GM19467 (cell line): ENCODE measurements around the gene GAS7.

Source experiments
- ATAC-seq: cut with Tn5 transposase; IDR thresholded peaks from one replicate; pipeline ENCODE4 v1.9.1; 2021; ENCODE audit warnings: mild to moderate bottlenecking, moderate library complexity; ENCODE audit not compliant: unreplicated experiment

Gene GAS7

DNA sequence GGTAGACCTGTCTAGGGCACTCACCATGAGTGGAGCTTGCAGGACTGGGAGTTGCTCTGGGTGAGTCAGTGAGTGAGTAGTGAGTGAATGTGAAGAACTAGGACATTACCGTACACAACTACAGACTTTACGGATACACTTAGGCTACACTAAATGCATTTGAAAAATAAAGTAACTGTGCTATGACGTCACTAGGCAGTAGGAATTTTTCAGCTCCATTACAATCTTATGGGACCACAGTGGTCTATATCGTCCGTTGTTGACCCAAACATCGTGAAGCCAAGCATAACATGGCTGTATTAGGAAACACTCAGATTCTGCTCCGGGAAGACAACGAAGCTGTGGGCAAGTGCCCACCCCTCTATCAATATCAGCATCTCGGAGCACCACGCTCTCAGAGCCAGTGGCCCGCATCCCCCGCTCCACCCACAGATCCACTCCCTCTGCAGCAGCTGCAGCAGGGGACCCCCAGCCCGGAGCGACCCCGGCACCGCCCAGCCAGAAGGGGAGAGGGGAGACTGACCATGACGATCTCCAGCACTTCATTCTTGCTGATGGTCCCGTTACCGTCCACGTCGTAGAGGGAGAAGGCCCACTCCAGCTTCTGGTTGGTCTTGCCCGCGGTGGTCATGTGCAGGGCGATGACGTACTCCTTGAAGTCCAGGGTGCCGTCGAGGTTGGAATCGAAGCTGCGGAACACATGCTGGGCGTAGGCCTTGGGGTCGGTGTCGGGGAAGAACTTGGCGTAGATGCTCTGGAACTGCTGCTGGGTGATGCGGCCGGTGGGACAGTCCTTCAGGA, 293.9 kb downstream of the GAS7 start:
- no peak for ATAC-seq

DNA sequence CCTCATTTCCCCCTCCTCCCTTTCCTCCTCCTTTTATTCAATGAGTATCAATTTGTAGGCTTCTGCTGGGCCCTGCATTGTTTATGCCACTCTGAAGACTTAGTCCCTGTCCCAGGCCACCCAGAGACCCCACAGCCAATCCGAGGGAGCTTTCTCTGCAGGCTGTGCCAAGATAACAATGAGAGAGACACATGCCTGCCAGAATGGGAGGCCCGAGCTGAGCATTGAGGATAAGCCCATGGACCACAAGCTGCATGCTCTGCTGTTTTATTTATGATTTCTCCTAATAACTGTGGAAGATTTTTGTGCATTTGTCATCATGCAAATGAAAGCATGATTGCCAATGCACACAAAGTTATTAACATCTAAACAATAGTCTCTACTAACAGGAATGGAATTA, 296.3 kb downstream of the GAS7 start:
- no peak for ATAC-seq

DNA sequence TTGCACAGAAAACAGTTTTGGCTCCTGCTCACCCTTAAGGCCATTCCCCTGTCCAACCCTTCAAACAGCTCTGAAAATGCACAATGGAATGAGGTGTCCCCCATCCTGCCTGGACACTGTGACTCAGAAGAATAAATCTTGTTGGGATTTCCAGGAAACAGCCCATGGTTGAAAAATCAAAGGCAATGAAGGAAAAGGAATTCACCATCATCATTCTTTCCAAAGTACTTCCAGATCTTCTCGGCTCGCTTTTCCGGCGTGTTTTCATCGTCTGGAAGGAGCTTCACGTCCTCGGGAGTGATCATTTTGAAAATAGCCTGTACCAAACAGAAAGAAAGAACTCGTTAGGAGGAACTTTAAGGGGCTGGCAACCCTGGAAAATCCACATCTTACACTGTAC, 297.6 kb downstream of the GAS7 start:
- ATAC-seq, result no peak

DNA sequence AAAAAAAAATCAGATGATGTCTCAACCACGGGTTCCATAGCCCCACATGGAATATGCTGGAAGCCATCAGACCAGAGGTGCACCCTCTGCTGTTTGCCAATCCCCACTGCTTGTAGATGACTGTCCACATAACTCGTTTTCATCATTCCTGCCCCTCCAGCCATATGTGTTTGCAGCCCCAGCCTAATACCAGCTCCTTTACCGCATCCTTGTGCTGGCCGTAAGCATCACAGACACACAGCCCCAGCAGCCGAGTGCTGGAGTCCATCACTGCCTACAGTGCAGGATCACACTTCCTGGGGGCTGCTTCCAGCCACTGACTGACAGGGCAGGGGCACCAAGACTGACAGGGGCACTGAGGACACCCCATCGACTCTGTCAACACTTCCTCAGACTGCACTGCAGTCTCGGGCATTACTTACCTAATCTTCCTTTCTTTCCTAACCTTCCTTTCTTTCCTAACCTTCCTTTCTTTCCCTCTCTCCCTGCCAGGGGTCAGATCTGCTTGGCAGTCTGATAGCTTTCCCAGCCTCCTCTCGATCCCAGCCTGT, 298.3 kb downstream of the GAS7 start:
- ATAC-seq, result no peak

DNA sequence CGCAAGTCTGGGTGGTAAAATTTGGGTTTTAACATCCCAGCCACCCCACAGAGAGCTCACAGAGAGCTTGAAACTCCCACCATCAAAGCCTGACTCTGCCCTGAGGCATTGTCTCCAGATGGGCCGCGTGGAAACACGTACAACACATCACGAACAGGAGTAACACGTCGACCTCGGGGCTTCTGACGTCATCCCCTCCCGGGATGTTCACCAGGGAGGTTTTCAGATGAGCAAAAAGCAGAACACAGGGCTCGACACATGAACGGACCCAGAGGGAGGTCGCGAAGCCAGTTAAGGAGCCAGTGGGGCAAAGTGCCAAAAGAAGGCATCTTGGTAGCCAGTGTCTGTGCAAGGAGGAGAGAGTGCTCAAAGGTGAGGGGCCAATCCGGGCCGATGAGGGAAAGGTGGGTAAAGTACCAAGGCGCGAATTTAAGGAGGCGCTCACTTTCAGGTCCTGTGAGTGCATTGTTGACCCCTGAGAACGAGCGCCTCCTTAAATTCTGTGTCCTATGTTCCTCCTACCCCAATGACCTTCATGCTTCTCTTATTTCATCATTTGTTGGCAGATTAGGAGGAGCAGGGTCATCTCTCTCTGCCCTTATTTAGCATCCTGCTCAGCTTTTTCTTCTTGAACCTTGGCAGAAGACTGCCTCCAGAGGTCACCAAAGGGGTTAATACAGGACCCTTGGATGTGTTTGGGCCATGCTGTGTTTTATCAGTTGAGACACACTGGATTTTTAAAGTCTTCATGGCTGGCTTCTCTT, 298.9 kb downstream of the GAS7 start:
- ATAC-seq, result no peak

DNA sequence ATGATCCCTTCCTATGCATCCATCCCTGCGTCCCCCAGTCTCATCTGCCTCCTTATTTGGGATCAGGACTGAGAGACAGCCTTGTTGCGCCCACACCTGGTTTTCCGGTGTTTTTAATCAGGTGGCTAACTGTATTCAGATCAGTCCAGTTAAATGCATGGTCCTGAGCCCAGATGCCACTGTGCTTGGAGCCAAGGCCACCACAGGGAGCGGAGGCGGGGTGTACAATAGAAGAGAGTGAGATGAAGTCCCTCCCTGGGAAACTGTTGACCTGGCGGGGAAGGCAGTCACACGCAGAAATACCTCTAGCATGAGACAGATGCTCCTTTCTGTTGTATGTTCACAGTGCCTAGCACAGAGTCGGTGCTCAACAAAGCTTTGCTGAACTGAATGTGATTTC, 299.6 kb downstream of the GAS7 start:
- ATAC-seq, result no peak

DNA sequence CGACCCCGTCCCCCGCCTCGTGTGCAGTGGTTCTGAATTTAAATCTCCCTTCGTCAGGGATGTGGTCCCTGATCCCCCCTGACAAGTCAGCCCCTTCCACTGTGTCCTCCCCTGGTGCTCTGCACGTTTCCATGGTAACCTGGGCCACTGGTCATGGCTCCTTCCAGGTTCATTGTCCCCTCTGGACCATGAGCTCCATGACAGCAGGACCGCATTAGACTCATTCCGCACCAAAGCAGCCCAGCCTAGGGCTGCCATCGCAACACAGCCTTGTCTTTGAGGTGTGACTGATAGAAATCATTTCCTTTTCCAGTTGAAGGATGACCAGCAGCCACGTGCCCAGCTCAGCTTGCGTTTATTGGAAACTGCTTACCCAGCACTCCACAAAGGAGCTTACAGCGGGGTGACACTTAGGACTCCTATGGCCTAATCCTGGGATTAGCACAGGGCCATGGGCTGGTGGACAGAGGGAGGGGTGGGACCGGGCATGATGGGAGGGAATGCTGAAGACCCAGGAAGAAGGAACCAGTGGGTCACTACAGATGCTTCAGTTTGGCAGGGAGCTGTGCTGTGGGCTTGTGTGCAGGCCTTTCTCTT, 300.9 kb downstream of the GAS7 start:
- no peak for ATAC-seq

DNA sequence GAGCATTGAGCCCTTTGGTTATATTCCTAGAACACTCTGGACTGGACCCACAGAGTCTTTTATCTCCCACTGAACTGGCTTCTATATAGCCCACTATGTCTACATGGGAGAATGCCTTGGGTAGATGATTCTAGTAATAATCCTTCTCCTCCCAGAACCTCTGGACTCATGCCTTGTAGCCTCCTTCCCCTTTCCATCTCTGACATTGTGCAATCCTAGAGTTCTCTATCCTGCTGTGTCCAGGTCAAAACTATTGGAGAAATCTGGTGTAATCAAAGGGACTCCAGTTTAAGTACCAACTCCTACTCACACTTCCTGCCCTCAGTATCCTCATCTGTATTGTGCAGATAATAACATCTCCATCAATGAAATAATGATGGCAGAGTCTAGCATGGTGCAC, 302.5 kb downstream of the GAS7 start:
- no peak for ATAC-seq

DNA sequence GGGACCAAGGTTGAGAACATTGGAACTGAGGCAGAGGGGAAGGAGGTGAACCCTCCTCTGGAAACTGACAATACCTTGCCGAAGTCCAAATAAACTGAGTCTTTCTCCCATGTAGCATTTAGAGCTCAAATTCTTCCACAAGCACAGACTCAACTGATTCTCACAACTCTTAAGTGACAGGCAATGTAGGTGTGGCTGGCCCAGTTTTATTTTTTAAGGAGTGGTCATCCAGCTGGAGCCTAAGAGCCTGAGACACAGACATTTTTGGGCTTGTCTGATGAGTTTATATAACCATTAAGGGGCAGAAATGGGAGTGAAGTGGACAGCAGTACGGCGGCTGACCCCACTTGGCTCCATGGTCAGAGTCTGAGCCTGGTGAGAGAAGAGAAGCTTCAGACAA, 304.2 kb downstream of the GAS7 start:
- no peak for ATAC-seq

DNA sequence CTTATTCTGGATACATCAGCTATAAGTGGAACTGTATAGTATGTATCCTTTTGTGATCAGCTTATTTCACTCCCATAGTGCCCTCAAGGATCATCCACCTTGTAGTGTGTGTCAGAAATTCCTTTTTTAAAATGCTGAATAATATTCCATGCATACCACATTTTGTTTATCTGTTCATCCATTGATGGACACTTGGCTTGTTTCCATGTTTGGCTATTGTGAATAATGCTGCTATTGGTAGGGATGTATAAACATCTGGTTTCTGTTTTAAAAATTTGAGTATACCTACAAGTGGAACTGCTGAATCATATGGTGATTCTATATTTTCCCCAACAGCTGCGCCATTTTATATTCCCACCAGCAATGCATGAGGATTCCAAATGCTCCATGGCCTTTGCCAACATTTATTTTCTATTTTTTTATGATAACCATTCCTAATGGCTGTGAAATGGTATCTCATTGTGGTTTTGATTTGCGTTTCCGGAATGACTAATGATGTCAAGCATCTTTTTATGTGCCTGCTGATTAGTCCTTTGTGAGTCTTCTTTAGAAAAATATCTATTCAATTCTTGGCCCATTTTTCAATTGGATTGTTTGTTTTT, 304.9 kb downstream of the GAS7 start:
- no peak for ATAC-seq

DNA sequence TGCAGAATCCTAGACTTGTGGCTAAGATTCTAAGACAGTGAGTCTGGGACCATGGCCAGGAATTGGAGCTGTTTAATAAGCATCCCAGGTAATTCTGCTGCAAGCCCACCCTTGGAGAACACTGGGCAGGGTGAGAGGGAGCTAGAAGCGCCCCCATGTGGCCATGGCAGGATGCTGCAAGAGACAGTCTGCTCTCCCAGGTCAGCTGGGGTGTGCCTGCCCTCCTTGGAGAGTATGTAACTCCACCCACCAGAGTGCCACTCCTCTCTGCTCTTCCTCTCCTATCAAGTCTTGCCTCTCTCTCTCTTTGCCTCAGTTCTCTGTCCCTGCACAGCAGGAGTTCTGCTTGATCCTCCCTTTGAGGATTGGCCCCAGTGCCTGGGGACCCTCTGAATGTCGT, 308.3 kb downstream of the GAS7 start:
- ATAC-seq, result no peak

DNA sequence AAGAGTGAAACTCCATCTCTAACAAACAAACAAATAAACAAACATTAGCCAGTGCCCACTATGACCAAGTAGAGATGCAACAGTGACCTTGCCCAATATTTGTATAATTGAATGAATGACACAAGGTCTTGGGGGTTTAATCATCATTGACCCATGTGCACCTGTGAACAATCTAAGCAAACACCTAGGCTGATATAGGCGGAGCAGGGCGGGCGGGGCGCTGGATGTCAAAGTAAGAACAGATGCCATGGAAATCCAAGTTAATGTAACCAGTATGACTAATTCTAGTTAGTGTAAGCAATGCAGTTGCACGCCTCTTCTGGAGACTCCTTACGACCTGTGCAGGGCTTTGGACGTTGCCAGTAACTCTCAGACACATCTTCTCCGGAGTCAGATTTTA, 310.9 kb downstream of the GAS7 start:
- ATAC-seq, result no peak

DNA sequence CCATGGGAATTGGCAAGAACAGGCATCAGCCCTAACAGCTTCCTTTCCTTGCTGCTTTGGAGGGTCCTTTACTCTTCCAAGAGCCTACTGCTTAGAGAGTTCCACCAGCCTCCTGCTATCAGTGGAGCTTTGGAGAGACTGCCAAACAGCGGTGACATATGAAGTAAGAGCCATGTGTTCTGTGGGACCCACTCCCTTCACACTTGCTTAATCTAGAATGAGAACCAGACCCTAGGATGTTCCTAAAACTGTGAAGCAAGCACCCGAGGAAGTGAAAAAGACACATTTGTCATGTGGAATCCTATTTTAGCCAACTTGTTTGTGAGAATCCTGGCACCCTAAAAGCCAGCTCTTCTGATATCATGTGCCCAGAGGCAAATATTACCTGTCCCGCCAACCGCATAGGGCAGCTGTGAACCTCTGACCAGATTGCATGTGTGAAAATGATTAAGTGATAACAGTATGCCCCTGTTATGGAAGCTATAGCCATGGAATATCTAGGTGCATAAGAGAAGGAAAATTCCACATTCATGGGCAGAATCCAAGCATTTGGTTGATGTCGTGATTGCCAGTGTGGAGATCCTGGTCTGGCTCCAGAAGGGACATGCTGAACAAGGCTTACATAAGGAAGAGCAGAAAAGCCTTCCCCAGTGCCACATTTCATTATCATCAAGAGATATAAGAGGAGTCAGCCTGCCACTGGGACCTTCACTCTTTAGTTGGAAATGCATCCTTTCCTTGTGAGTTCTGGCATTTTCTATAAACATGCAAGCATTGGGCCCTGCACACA, 312.1 kb downstream of the GAS7 start:
- ATAC-seq, result no peak

DNA sequence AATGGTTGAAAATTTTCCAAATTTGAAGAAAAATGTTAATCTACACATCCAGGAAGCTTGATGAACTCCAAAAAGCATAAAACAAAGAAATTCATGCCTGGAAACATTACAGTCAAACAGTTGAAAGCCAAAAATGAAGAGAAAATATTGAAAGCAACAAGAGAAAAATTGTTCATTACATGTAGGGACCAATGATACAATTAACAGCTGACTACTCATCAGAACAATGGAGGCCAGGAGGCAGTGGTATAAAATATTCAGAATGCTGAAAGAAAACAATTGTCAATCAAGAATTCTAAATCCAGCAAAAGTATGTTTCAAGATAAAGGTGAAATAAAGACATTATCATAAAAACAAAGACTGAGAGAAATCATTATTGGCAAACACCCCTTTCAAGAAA, 315.0 kb downstream of the GAS7 start:
- ATAC-seq, result no peak

DNA sequence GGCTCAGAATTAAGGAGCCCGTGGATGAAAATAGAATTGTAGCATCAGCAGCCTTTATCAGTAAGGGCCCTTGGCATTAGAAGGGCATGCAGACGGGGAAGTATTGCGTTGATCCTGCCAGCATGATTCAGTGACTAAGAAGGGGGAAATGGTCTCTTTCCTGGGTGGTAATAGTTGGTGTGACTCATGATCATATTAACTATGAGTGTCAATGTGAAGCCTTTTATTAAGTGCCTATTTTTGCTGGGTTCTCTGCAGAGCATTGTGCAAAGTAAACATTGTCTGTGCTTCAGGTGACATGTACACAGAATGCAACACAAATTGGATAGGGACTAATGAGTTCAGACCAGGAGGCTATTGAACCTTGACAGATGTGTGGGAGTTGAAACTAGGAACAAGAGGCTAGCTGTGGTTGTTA, 317.8 kb downstream of the GAS7 start:
- no peak for ATAC-seq

DNA sequence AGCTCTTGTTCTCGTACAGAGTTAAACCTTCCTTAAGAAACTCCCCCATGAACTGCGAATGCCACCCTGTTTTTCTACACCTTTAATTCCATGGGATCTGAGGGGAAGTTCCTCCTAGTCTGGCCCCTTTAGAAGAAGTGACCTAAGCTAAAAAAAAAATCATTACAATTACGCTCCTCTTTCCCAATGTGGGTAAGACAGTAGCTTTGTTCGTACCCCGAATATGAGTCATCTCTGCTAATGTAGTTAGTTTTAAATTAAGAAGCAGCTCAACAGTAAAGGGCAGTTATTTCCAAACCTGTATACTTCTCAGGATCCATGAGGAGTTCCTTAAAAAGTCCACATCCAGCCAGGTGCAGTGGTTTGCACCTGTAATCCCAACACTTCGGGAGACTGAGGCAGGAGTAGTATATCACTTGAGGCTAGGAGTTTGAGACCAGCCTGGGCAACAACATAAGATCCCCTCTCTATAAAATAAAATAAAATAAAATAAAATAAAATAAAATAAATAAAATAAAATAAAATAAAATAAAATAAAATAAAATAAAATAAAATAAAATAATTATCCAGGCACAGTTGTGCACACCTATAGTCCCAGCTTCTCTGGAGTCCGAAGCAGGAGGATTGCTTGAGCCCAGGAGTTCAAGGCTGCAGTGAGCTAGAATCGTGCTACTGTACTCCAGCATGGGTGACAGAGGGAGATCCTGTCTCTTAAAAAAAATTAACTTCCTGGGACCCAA, 319.4 kb downstream of the GAS7 start:
- ATAC-seq, result no peak

DNA sequence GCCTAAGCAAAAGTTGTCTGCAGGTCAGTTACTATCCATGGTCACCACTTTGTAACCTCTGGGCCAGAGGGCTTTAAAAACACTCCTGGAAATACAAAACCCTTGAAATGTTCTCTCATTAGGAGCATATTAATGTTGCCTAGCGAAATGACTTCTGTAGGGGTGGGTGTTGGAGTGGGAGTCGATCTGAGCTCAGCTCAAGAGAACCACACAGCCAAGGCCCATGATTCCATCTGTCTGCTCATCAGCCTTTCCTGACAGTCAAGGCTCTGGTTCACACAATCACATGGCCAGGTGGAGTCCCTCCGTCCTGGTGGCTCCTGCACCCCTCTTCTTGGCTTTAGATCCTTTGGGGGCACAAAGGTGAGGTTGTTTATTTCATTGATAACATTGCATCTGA, 320.1 kb downstream of the GAS7 start:
- ATAC-seq, result no peak

DNA sequence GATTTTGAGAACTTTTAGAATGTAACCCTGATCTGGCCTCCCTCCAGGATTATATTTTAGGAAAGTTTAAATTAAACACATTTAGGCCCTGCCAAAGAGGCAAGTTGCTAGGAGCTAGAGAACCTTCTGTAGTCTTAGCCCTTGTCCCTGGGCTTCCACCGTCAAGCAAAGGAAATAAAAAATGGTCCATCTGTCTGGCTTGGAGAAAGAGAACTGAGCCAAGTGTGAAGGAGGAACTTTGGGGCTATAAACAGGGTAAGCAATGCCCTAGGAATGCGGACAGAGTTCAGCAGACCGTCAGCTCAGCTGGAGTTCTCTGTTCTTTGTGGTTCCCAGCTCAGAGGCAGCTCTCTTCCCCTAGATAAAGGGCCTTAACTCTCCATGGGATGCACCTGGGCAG, 323.0 kb downstream of the GAS7 start:
- ATAC-seq, result no peak

DNA sequence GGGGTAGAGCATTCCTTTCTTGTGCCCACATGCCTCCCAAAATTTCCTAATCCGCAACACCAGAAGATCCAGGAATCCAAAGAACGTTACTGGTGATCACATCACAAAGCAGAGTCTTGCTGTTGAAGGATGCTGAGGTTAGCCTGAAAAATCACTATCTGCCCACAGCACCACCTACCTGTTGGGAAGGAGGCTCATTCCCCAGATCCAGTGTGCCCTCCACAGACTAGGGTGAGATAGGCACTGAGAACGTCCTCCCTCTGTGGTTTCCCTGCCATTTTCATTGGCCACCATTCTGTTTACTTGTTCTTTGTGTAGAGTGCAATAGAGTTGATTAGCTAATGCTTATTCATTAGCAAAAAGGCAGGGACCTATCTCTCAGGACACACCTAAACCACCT, 323.7 kb downstream of the GAS7 start:
- no peak for ATAC-seq

DNA sequence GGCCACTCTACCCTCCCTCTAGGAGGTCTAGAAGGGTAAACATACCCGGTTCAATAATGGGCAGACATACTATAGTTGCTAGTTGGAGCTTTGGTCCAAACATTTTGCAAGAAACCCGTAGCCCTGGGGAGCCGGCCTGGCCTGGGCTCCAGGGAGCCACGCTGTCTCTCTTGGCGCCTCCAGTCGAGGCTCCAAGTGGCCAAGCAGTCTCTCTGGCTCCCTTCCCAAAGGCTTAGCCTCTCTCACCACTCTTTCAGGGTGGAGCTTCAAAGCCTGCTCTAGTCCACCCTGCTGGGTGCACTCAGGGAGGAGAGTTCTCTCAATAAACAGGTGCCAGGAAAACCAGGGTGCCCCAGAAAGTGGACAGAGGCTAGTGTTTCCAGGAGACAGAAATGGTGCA, 325.6 kb downstream of the GAS7 start:
- no peak for ATAC-seq
